OCI-LY7 (cell line): Measurements from ENCODE around the gene CCDC89.

Experiments used
- EZH2phosphoT487 ChIP-seq: fragments of 200-600 bp; sonication (generic); IDR thresholded peaks from 2 replicates; pipeline ENCODE4 v1.6.1; 2018; ENCODE audit warnings: low read depth, borderline replicate concordance, mild to moderate bottlenecking, mixed run types, antibody characterized with exemption, low read length, moderate library complexity, mixed read lengths
- TF ChIP-seq, protein P1 (sequence below): fragments of 200-600 bp; sonication (generic); conservative IDR thresholded peaks from 2 replicates; pipeline ENCODE4 v1.5.1; 2014; ENCODE audit warnings: mild to moderate bottlenecking, antibody characterized with exemption, low read length, moderate library complexity, mixed read lengths

DNA sequence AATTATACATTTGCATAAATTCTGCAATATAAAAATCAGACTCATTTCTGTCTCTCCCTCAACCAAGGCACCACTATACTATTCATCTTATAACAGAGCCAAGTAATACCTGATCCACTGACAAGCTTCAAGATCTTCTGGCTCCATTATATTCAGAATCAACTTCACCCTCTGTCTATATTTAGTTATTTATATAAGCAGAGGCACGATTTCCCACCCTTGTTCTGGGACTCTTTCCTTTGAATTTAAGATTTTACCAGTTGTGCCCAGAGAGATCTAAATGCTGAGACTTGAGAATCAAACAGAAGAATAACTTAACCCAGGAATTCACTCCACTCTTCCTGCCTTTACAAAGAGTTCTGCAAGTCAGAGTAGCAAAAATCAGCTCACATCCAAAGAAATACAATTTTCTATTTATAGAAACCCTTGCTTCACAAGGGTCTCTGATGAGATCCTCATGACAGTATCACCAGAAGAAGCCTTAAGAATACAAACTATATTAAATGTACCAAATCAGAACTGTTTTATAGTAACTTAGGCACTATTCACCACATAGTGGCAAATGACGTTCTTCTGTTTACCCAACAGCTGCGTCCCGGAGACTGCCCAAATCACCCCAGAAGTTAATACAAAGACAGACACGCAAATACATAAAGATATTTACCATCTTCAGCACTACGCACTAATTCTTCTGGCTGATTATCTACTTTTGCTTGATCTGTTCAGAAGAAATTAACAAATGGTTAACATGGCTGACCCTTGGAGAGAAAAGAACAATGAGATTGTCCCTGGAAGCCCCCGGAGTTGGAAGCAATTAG, 32.3 kb upstream of the CCDC89 start:
- TF ChIP-seq, protein P1, sequence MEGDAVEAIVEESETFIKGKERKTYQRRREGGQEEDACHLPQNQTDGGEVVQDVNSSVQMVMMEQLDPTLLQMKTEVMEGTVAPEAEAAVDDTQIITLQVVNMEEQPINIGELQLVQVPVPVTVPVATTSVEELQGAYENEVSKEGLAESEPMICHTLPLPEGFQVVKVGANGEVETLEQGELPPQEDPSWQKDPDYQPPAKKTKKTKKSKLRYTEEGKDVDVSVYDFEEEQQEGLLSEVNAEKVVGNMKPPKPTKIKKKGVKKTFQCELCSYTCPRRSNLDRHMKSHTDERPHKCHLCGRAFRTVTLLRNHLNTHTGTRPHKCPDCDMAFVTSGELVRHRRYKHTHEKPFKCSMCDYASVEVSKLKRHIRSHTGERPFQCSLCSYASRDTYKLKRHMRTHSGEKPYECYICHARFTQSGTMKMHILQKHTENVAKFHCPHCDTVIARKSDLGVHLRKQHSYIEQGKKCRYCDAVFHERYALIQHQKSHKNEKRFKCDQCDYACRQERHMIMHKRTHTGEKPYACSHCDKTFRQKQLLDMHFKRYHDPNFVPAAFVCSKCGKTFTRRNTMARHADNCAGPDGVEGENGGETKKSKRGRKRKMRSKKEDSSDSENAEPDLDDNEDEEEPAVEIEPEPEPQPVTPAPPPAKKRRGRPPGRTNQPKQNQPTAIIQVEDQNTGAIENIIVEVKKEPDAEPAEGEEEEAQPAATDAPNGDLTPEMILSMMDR = no peak
- no peak for TF ChIP-seq EZH2phosphoT487
